RWPE1 (cell line): ENCODE measurements around the gene HRH2.
"Not testable (repeated sequence)": the region's sequence is repeated elsewhere in the genome, so short reads cannot be mapped to it uniquely, and the experiment has no call there.

ENCODE experiments used
- CTCF ChIA-PET: fragments of 350-600 bp; sonication (Branson Sonifier 250); formaldehyde crosslinking; extraction: SDS; loops from one replicate; lab custom pipeline; 2021; lab: Yijun Ruan, JAX
- POLR2A ChIA-PET: fragments of 400-600 bp; formaldehyde crosslinking; extraction: SDS; loops from one replicate; lab custom pipeline; 2020; ENCODE audit warnings: antibody characterized with exemption; ENCODE audit not compliant: low non-redundant PET; lab: Yijun Ruan, JAX
- DNase-seq: peaks from one replicate; pipeline ENCODE4 v3.0.0; 2012; ENCODE audit warnings: low spot score
- H3K27ac ChIP-seq: fragments of 450-650 bp; 2 replicates; pipeline ENCODE4 v1.5.1; 2017
- CTCF ChIP-seq: fragments of 450-650 bp; conservative IDR thresholded peaks from 2 replicates; pipeline ENCODE4 v1.5.1; 2017; ENCODE audit warnings: low read depth, mild to moderate bottlenecking

HRH2 gene

GRCh38 chr5:175616083-175616482 lies 41.8 kb upstream of the HRH2 start:
- ChIA-PET POLR2A (no interaction called here), CTCF (interaction anchor here (0.9 kb wide), 1 partner anchor 82 kb away, joined by 4 read pairs; no protein-coding TSS in a partner anchor)
- no peak for DNase-seq
- no peak overlapping the region for H3K27ac ChIP-seq
- TF ChIP-seq CTCF: no peak

- POLR2A ChIA-PET, DNase-seq, CTCF ChIA-PET, H3K27ac ChIP-seq: not testable (repeated sequence)
Observed at GRCh38 chr5:175616527-175616926, 41.3 kb upstream of the HRH2 start.

GRCh38 chr5:175617447-175617846 lies 40.4 kb upstream of the HRH2 start:
- no peak for DNase-seq
- H3K27ac ChIP-seq: no peak overlapping the region
- ChIA-PET CTCF (no interaction called here), POLR2A (no interaction called here)
- no peak for TF ChIP-seq CTCF

GRCh38 chr5:175620527-175620926 lies 37.3 kb upstream of the HRH2 start:
- ChIA-PET POLR2A (no interaction called here), CTCF (no interaction called here)

GRCh38 chr5:175621971-175622370 lies 35.9 kb upstream of the HRH2 start:
- ChIA-PET CTCF (interaction anchor here (0.6 to 2.0 kb wide), 2 partner anchors 88 to 91 kb away, joined by 3 to 6 read pairs; no protein-coding TSS in a partner anchor), POLR2A (no interaction called here)
- no peak for DNase-seq
- no peak for TF ChIP-seq CTCF
- no peak overlapping the region for H3K27ac ChIP-seq

More at GRCh38 chr5:175620527-175620926, 37.3 kb upstream of the HRH2 start:
- DNase-seq: no peak
- no peak for TF ChIP-seq CTCF
- H3K27ac ChIP-seq: no peak overlapping the region

GRCh38 chr5:175623088-175623487 lies 34.8 kb upstream of the HRH2 start:
- TF ChIP-seq CTCF: no peak
- ChIA-PET CTCF (interaction anchor here (0.7 to 2.0 kb wide), 2 partner anchors 28 to 89 kb away, joined by 3 to 6 read pairs; no protein-coding TSS in a partner anchor), POLR2A (interaction anchor here (0.7 kb wide), 1 partner anchor 13 kb away, joined by 3 read pairs; no protein-coding TSS in a partner anchor)
- no peak for DNase-seq
- no peak overlapping the region for H3K27ac ChIP-seq

GRCh38 chr5:175624316-175624715 lies 33.6 kb upstream of the HRH2 start:
- POLR2A ChIA-PET: no interaction called here
- CTCF ChIA-PET: interaction anchor here (0.6 kb wide), 1 partner anchor 537 kb away, joined by 3 read pairs; no protein-coding TSS in a partner anchor
- no peak for TF ChIP-seq CTCF
- DNase-seq: no peak
- H3K27ac ChIP-seq: no peak overlapping the region
